Tibial artery (tissue), 4 donors: Measurements from ENCODE around the gene ZMYND15.

Experiments
- DNase-seq, 2 donors: peaks; one replicate each; pipeline ENCODE4 v3.0.0-alpha.2; 2019
- H3K27ac ChIP-seq, 2 donors: fragments of 200-600 bp; sonication (generic) in 1 of 2; 1 replicate in 1 of 2; 2 replicates in 1 of 2; pipeline ENCODE4 v1.5.1; 2018 to 2019; ENCODE audit warnings: mild to moderate bottlenecking in 1 of 2
- H3K27me3 ChIP-seq, 2 donors: fragments of 200-600 bp; sonication (generic) in 1 of 2; one replicate each; pipeline versions ENCODE4 v1.5.1 to v1.6.0; 2016 to 2019
- H3K36me3 ChIP-seq, 3 donors: fragments of 200-600 bp; sonication (generic) in 2 of 3; one replicate each; pipeline ENCODE4 v1.5.1; 2016 to 2019; ENCODE audit warnings: mild to moderate bottlenecking in 2 of 3
- H3K4me1 ChIP-seq, 4 donors: fragments of 200-600 bp; sonication (generic) in 2 of 4; 1 replicate in 3 of 4; 2 replicates in 1 of 4; pipeline ENCODE4 v1.5.1; 2016 to 2019
- H3K4me3 ChIP-seq, 2 donors: fragments of 200-600 bp; sonication (generic) in 1 of 2; 1 replicate in 1 of 2; 2 replicates in 1 of 2; pipeline ENCODE4 v1.5.1; 2018 to 2019; ENCODE audit warnings: mild to moderate bottlenecking in 2 of 2
- H3K9me3 ChIP-seq, 3 donors: fragments of 200-600 bp; sonication (generic) in 1 of 3; one replicate each; pipeline ENCODE4 v1.5.1; 2016 to 2019
- CTCF ChIP-seq, 2 experiments: fragments of 200-600 bp in 1 of 2; fragments of 450-650 bp in 1 of 2; IDR thresholded peaks; one replicate each; pipeline ENCODE4 v1.5.1; 2017 to 2019; ENCODE audit warnings: antibody characterized with exemption in 2 of 2, mild to moderate bottlenecking in 1 of 2, moderate library complexity in 1 of 2
- intact Hi-C: fragments of 100-400 bp; cut with DNase I; formaldehyde crosslinking; loops from one replicate; pipeline ENCODE4 v1.15.0; 2023; ENCODE audit warnings: low total_unique reads

Gene ZMYND15

GRCh38 chr17:4771519-4772234 is 32.0 kb downstream of the ZMYND15 start, which contains the start of gene TM4SF5:
TSS of gene TM4SF5 (plus strand) at chr17:4771886. CDS start at chr17:4771923, 37 bp downstream.
- Histone ChIP-seq H3K4me3 (no peak within 1 kb of the TSS), H3K27ac (no peak within 1 kb of the TSS), H3K36me3 (no peaks in the 10 kb centered on the region), H3K9me3 (no peaks in the 10 kb centered on the region), H3K4me1 (no peaks in the 10 kb centered on the region), H3K27me3 (peaks cover 0 to 24% of the 10 kb centered on the region in 2 donors)
- no peak for TF ChIP-seq CTCF (IDR thresholded peaks at IDR 0.05)
- intact Hi-C loops = no loop called here
- DNase-seq = no peak

- no peak for TF ChIP-seq CTCF (IDR thresholded peaks at IDR 0.05)
- Histone ChIP-seq H3K9me3 (no peaks in the 10 kb centered on the region), H3K27me3 (peaks cover 0 to 27% of the 10 kb centered on the region in 2 donors), H3K4me3 (no peak overlapping the region), H3K36me3 (no peaks in the 10 kb centered on the region), H3K27ac (no peak overlapping the region), H3K4me1 (no peaks in the 10 kb centered on the region)
- no peak for DNase-seq
- intact Hi-C loops = no loop called here
Observed at GRCh38 chr17:4772235-4772613, 32.6 kb downstream of the ZMYND15 start.

- no peak for DNase-seq
- no peak for TF ChIP-seq CTCF (IDR thresholded peaks at IDR 0.05)
- peaks cover 0 to 60% of the 10 kb centered on the region in 2 donors for H3K27me3 ChIP-seq
- no peak overlapping the region for H3K4me3 ChIP-seq
- no peak overlapping the region for H3K27ac ChIP-seq
- intact Hi-C loops = no loop called here
- H3K9me3 ChIP-seq = no peaks in the 10 kb centered on the region
- no peaks in the 10 kb centered on the region for H3K4me1 ChIP-seq
- H3K36me3 ChIP-seq = no peaks in the 10 kb centered on the region
Observed at GRCh38 chr17:4777969-4778760, 38.5 kb downstream of the ZMYND15 start.

- intact Hi-C loops = no loop called here
Observed at GRCh38 chr17:4780325-4780955, 40.8 kb downstream of the ZMYND15 start.

More at GRCh38 chr17:4780325-4780955, 40.8 kb downstream of the ZMYND15 start:
- Histone ChIP-seq H3K4me3 (no peak overlapping the region), H3K4me1 (peaks cover 0 to 5% (median 5%) of the 10 kb centered on the region in 4 donors), H3K27me3 (peaks cover 0 to 75% of the 10 kb centered on the region in 2 donors), H3K36me3 (no peaks in the 10 kb centered on the region), H3K9me3 (no peaks in the 10 kb centered on the region), H3K27ac (no peak overlapping the region)
- no peak for DNase-seq
- TF ChIP-seq CTCF (IDR thresholded peaks at IDR 0.05) = no peak
